Activated T-helper 17 cell treated with anti-CD3 and anti-CD28 coated beads, Interleukin-2, amount 50 U/mL, for 72 hours (primary cell): ENCODE measurements around the gene CACNB1. TPM values are rescaled to one million over a fixed set of nuclear protein-coding genes. Genes with fewer than 3 reads are reported as not detected.

Experiments used
- ATAC-seq: fragments of 150-1000 bp; cut with Tn5 transposase; replicated peaks from 2 replicates; pipeline ENCODE4 v1.10.0; 2021; ENCODE audit warnings: mild to moderate bottlenecking, moderate library complexity
- H3K27ac Mint-ChIP-seq: one replicate; pipeline ENCODE4 v1.8.0; 2022; ENCODE audit warnings: mixed read lengths
- H3K27me3 Mint-ChIP-seq: one replicate; pipeline ENCODE4 v1.8.0; 2022; ENCODE audit warnings: mixed read lengths
- H3K36me3 Mint-ChIP-seq: one replicate; pipeline ENCODE4 v1.8.0; 2022; ENCODE audit warnings: low read depth, mild to moderate bottlenecking, mixed read lengths
- H3K4me1 Mint-ChIP-seq: one replicate; pipeline ENCODE4 v1.8.0; 2022; ENCODE audit warnings: mixed read lengths
- H3K4me3 Mint-ChIP-seq: one replicate; pipeline ENCODE4 v1.8.0; 2022; ENCODE audit warnings: mild to moderate bottlenecking, mixed read lengths
- H3K9me3 Mint-ChIP-seq: one replicate; pipeline ENCODE4 v1.8.0; 2022; ENCODE audit warnings: mixed read lengths
- total RNA-seq, 2 donors: library from RNA; stranded (reverse); gene quantifications; one replicate each; pipeline ENCODE4 v1.2.3, GENCODE V29; 2022

The CACNB1 gene
- total RNA-seq, 2 donors from 2014 or later = 22.6 to 24.2 TPM

- ATAC-seq = peak; percentile 73
- Mint-ChIP-seq H3K27ac (peak within 1 kb of the TSS; percentile 98), H3K4me3 (peak within 1 kb of the TSS; percentile 83), H3K9me3 (no peaks in the 10 kb centered on the region), H3K4me1 (peaks cover 13% of the 10 kb centered on the region), H3K27me3 (no peaks in the 10 kb centered on the region), H3K36me3 (peaks cover 56% of the 10 kb centered on the region)
These were observed 2.8 kb upstream of the CACNB1 start, which contains the start of gene RPL19 for GRCh38 chr17:39200070-39200879. Gene RPL19 (plus strand): TSS chr17:39200283. CDS start chr17:39200345, 62 bp downstream.

GRCh38 chr17:39199820-39200069 lies 2.3 kb upstream of the CACNB1 start:
- peaks cover 51% of the 10 kb centered on the region for H3K36me3 Mint-ChIP-seq
- peaks cover 13% of the 10 kb centered on the region for H3K4me1 Mint-ChIP-seq
- peak; percentile 70 for ATAC-seq
- H3K27me3 Mint-ChIP-seq = no peaks in the 10 kb centered on the region
- peak overlapping the region; percentile 98 for H3K27ac Mint-ChIP-seq
- H3K4me3 Mint-ChIP-seq = peak overlapping the region; percentile 83
- H3K9me3 Mint-ChIP-seq = no peaks in the 10 kb centered on the region

- H3K4me1 Mint-ChIP-seq = peaks cover 14% of the 10 kb centered on the region
- no peaks in the 10 kb centered on the region for H3K9me3 Mint-ChIP-seq
- peaks cover 45% of the 10 kb centered on the region for H3K36me3 Mint-ChIP-seq
- no peaks in the 10 kb centered on the region for H3K27me3 Mint-ChIP-seq
- peak overlapping the region; percentile 83 for H3K4me3 Mint-ChIP-seq
- ATAC-seq = no peak
- no peak overlapping the region for H3K27ac Mint-ChIP-seq
These were observed 707 bp upstream of the CACNB1 start for GRCh38 chr17:39198186-39198566.

- Mint-ChIP-seq H3K27ac (peak overlapping the region; percentile 70), H3K27me3 (no peaks in the 10 kb centered on the region), H3K36me3 (peaks cover 40% of the 10 kb centered on the region), H3K9me3 (no peaks in the 10 kb centered on the region), H3K4me1 (peaks cover 4% of the 10 kb centered on the region), H3K4me3 (peak overlapping the region; percentile 83)
- no peak for ATAC-seq
These were observed 619 bp downstream of the CACNB1 start for GRCh38 chr17:39196808-39197291.

- Mint-ChIP-seq H3K4me1 (peaks cover 4% of the 10 kb centered on the region), H3K27ac (peak overlapping the region; percentile 70), H3K4me3 (peak overlapping the region; percentile 83), H3K27me3 (no peaks in the 10 kb centered on the region), H3K36me3 (peaks cover 39% of the 10 kb centered on the region), H3K9me3 (no peaks in the 10 kb centered on the region)
- ATAC-seq = no peak
These were observed 1.1 kb downstream of the CACNB1 start for GRCh38 chr17:39196241-39196807.

GRCh38 chr17:39195568-39196160 lies 1.8 kb downstream of the CACNB1 start:
- H3K27me3 Mint-ChIP-seq = no peaks in the 10 kb centered on the region
- H3K4me1 Mint-ChIP-seq = peaks cover 4% of the 10 kb centered on the region
- H3K27ac Mint-ChIP-seq = peak overlapping the region; percentile 70
- H3K9me3 Mint-ChIP-seq = no peaks in the 10 kb centered on the region
- no peak for ATAC-seq
- peak overlapping the region; percentile 83 for H3K4me3 Mint-ChIP-seq
- peaks cover 38% of the 10 kb centered on the region for H3K36me3 Mint-ChIP-seq

GRCh38 chr17:39194985-39195524 lies 2.4 kb downstream of the CACNB1 start:
- Mint-ChIP-seq H3K27ac (peak overlapping the region; percentile 32), H3K4me1 (peaks cover 4% of the 10 kb centered on the region), H3K36me3 (peaks cover 37% of the 10 kb centered on the region), H3K4me3 (peak overlapping the region; percentile 83), H3K9me3 (no peaks in the 10 kb centered on the region), H3K27me3 (no peaks in the 10 kb centered on the region)
- ATAC-seq = no peak

GRCh38 chr17:39194089-39194984 lies 3.1 kb downstream of the CACNB1 start:
- Mint-ChIP-seq H3K36me3 (peaks cover 33% of the 10 kb centered on the region), H3K27ac (peak overlapping the region; percentile 51), H3K4me3 (no peak overlapping the region), H3K9me3 (no peaks in the 10 kb centered on the region), H3K27me3 (no peaks in the 10 kb centered on the region), H3K4me1 (peaks cover 4% of the 10 kb centered on the region)
- no peak for ATAC-seq

GRCh38 chr17:39193346-39193745 lies 4.1 kb downstream of the CACNB1 start:
- H3K27me3 Mint-ChIP-seq = no peaks in the 10 kb centered on the region
- H3K27ac Mint-ChIP-seq = no peak overlapping the region

GRCh38 chr17:39192901-39193300 lies 4.6 kb downstream of the CACNB1 start:
- Mint-ChIP-seq H3K4me3 (no peak overlapping the region), H3K36me3 (peaks cover 45% of the 10 kb centered on the region), H3K27ac (no peak overlapping the region), H3K4me1 (peaks cover 4% of the 10 kb centered on the region), H3K27me3 (no peaks in the 10 kb centered on the region), H3K9me3 (no peaks in the 10 kb centered on the region)
- ATAC-seq = no peak

More at GRCh38 chr17:39193346-39193745, 4.1 kb downstream of the CACNB1 start:
- Mint-ChIP-seq H3K36me3 (peaks cover 41% of the 10 kb centered on the region), H3K4me3 (no peak overlapping the region), H3K9me3 (no peaks in the 10 kb centered on the region), H3K4me1 (peaks cover 4% of the 10 kb centered on the region)
- ATAC-seq = no peak

GRCh38 chr17:39191750-39192510 lies 5.5 kb downstream of the CACNB1 start:
- no peak for ATAC-seq
- no peaks in the 10 kb centered on the region for H3K27me3 Mint-ChIP-seq
- no peaks in the 10 kb centered on the region for H3K9me3 Mint-ChIP-seq
- no peak overlapping the region for H3K27ac Mint-ChIP-seq
- H3K4me1 Mint-ChIP-seq = peaks cover 4% of the 10 kb centered on the region
- H3K36me3 Mint-ChIP-seq = peaks cover 55% of the 10 kb centered on the region
- H3K4me3 Mint-ChIP-seq = no peak overlapping the region

- H3K4me3 Mint-ChIP-seq = no peak overlapping the region
- H3K27me3 Mint-ChIP-seq = no peaks in the 10 kb centered on the region
- no peak for ATAC-seq
- H3K4me1 Mint-ChIP-seq = no peaks in the 10 kb centered on the region
- H3K9me3 Mint-ChIP-seq = no peaks in the 10 kb centered on the region
- H3K27ac Mint-ChIP-seq = no peak overlapping the region
- H3K36me3 Mint-ChIP-seq = peaks cover 69% of the 10 kb centered on the region
These were observed 10.2 kb downstream of the CACNB1 start for GRCh38 chr17:39187152-39187830.

GRCh38 chr17:39186481-39187002 lies 10.9 kb downstream of the CACNB1 start:
- Mint-ChIP-seq H3K4me3 (no peak overlapping the region), H3K27ac (no peak overlapping the region), H3K9me3 (no peaks in the 10 kb centered on the region), H3K27me3 (no peaks in the 10 kb centered on the region), H3K4me1 (no peaks in the 10 kb centered on the region), H3K36me3 (peaks cover 71% of the 10 kb centered on the region)
- ATAC-seq = no peak
